H9 (cell line): ENCODE results near the gene MRPL46. TPM values are rescaled to one million over a fixed set of nuclear protein-coding genes. Genes with fewer than 3 reads are reported as not detected.

ENCODE experiments used
- DNase-seq: peaks from one replicate; pipeline ENCODE4 v3.0.0-alpha.2; 2017
- H2AFZ ChIP-seq: one replicate; pipeline ENCODE4 v1.6.1; 2013; ENCODE audit warnings: mild to moderate bottlenecking, low read length, control low read depth, moderate library complexity
- H2AK5ac ChIP-seq: 2 replicates; pipeline ENCODE4 v1.6.1; 2013; ENCODE audit warnings: low read length, control low read depth, mixed read lengths; ENCODE audit not compliant: insufficient read length
- H2BK120ac ChIP-seq: one replicate; pipeline ENCODE4 v1.6.1; 2013; ENCODE audit warnings: low read depth, mild to moderate bottlenecking, low read length, control low read depth, inconsistent platforms; ENCODE audit not compliant: poor library complexity, severe bottlenecking
- H2BK12ac ChIP-seq: 2 replicates; pipeline ENCODE4 v1.6.1; 2013; ENCODE audit warnings: low read length, control low read depth, mixed read lengths, low read depth; ENCODE audit not compliant: insufficient read length
- H2BK15ac ChIP-seq: 2 replicates; pipeline ENCODE4 v1.6.1; 2013; ENCODE audit warnings: low read depth, low read length, control low read depth
- H2BK20ac ChIP-seq: one replicate; pipeline ENCODE4 v1.6.1; 2013; ENCODE audit warnings: low read depth, mild to moderate bottlenecking, low read length, control low read depth, inconsistent platforms; ENCODE audit not compliant: poor library complexity, severe bottlenecking
- H2BK5ac ChIP-seq: 2 replicates; pipeline ENCODE4 v1.6.1; 2013; ENCODE audit warnings: low read length, control low read depth, mixed read lengths; ENCODE audit not compliant: insufficient read length
- H3K14ac ChIP-seq: 2 replicates; pipeline ENCODE4 v1.6.1; 2013; ENCODE audit warnings: low read length, control low read depth; ENCODE audit not compliant: insufficient read depth
- H3K18ac ChIP-seq: 2 replicates; pipeline ENCODE4 v1.6.1; 2013; ENCODE audit warnings: low read depth, mild to moderate bottlenecking, mixed read lengths, low read length, control low read depth; ENCODE audit not compliant: insufficient read length
- H3K23ac ChIP-seq: 2 replicates; pipeline ENCODE4 v1.6.1; 2013; ENCODE audit warnings: low read length, control low read depth, mixed read lengths, low read depth; ENCODE audit not compliant: insufficient read length
- H3K23me2 ChIP-seq: 2 replicates; pipeline ENCODE4 v1.6.1; 2013; ENCODE audit warnings: low read depth, mild to moderate bottlenecking, mixed read lengths, low read length, control low read depth; ENCODE audit not compliant: insufficient read length, poor library complexity, severe bottlenecking
- H3K27ac ChIP-seq: 2 replicates; pipeline ENCODE4 v1.5.1; 2013; ENCODE audit warnings: low read length, control low read depth, mixed read lengths, low read depth; ENCODE audit not compliant: insufficient read length
- H3K27me3 ChIP-seq: 2 replicates; pipeline ENCODE4 v1.6.1; 2013; ENCODE audit warnings: low read length, control low read depth, inconsistent platforms; ENCODE audit not compliant: insufficient read depth
- H3K4ac ChIP-seq: 2 replicates; pipeline ENCODE4 v1.6.1; 2013; ENCODE audit warnings: low read depth, mild to moderate bottlenecking, control low read depth, inconsistent platforms, low read length, moderate library complexity
- H3K4me1 ChIP-seq: 2 replicates; pipeline ENCODE4 v1.6.1; 2013; ENCODE audit warnings: low read length, control low read depth, inconsistent platforms; ENCODE audit not compliant: insufficient read depth
- H3K4me2 ChIP-seq: 2 replicates; pipeline ENCODE4 v1.6.1; 2013; ENCODE audit warnings: low read length, control low read depth, mixed read lengths; ENCODE audit not compliant: insufficient read length, insufficient read depth
- H3K56ac ChIP-seq: 2 replicates; pipeline ENCODE4 v1.6.1; 2013; ENCODE audit warnings: low read depth, mild to moderate bottlenecking, mixed read lengths, low read length, control low read depth; ENCODE audit not compliant: insufficient read length
- H3K79me1 ChIP-seq: 2 replicates; pipeline ENCODE4 v1.6.1; 2013; ENCODE audit warnings: low read depth, mild to moderate bottlenecking, moderate library complexity, low read length, control low read depth, inconsistent platforms; ENCODE audit not compliant: insufficient read depth, poor library complexity, severe bottlenecking
- H3K79me2 ChIP-seq: 2 replicates; pipeline ENCODE4 v1.6.1; 2013; ENCODE audit warnings: low read length, control low read depth, inconsistent platforms; ENCODE audit not compliant: insufficient read depth
- H3K9ac ChIP-seq: 2 replicates; pipeline ENCODE4 v1.6.1; 2013; ENCODE audit warnings: low read length, control low read depth, mixed read lengths; ENCODE audit not compliant: insufficient read length; ENCODE audit errors: extremely low read depth
- H3K9me3 ChIP-seq: one replicate; pipeline ENCODE4 v1.6.1; 2013; ENCODE audit warnings: low read depth, low read length, inconsistent platforms; ENCODE audit not compliant: control insufficient read depth
- H3T11ph ChIP-seq: one replicate; pipeline ENCODE4 v1.6.1; 2013; ENCODE audit warnings: mild to moderate bottlenecking, low read length, control low read depth, inconsistent platforms
- H4K20me1 ChIP-seq: one replicate; pipeline ENCODE4 v1.6.1; 2013; ENCODE audit not compliant: control insufficient read depth, insufficient read length, insufficient read depth
- H4K5ac ChIP-seq: 2 replicates; pipeline ENCODE4 v1.6.1; 2013; ENCODE audit warnings: low read depth, mild to moderate bottlenecking, mixed read lengths, low read length, control low read depth; ENCODE audit not compliant: insufficient read length
- H4K8ac ChIP-seq: replicated peaks from 2 replicates; pipeline ENCODE4 v1.6.1; 2013; ENCODE audit warnings: low read length, control low read depth, mixed read lengths, low read depth; ENCODE audit not compliant: insufficient read length
- H4K91ac ChIP-seq: 2 replicates; pipeline ENCODE4 v1.6.1; 2013; ENCODE audit warnings: low read depth, mild to moderate bottlenecking, moderate library complexity, mixed read lengths, low read length, control low read depth; ENCODE audit not compliant: insufficient read length
- H3K27ac Mint-ChIP-seq, 3 experiments: 2 replicates in 2 of 3; 3 replicates in 1 of 3; pipeline ENCODE4 v1.8.0; 2020 to 2021; ENCODE audit warnings: mixed read lengths in 3 of 3, mild to moderate bottlenecking in 1 of 3, moderate library complexity in 1 of 3
- H3K27me3 Mint-ChIP-seq: 2 replicates; pipeline ENCODE4 v1.8.0; 2021; ENCODE audit warnings: low read depth, mild to moderate bottlenecking, moderate library complexity, mixed read lengths
- H3K36me3 Mint-ChIP-seq, 3 experiments: 2 replicates in 2 of 3; 3 replicates in 1 of 3; pipeline ENCODE4 v1.8.0; 2020 to 2021; ENCODE audit warnings: low read depth in 3 of 3, mixed read lengths in 3 of 3; ENCODE audit not compliant: insufficient read depth in 1 of 3
- H3K4me1 Mint-ChIP-seq, 2 experiments: 2 replicates each; pipeline ENCODE4 v1.8.0; 2020; ENCODE audit warnings: mixed read lengths in 2 of 2
- H3K4me3 Mint-ChIP-seq, 2 experiments: 2 replicates in 1 of 2; 3 replicates in 1 of 2; pipeline ENCODE4 v1.8.0; 2020 to 2021; ENCODE audit warnings: mild to moderate bottlenecking in 2 of 2, mixed read lengths in 2 of 2, moderate library complexity in 1 of 2
- H3K9me3 Mint-ChIP-seq, 2 experiments: 2 replicates in 1 of 2; 3 replicates in 1 of 2; pipeline ENCODE4 v1.8.0; 2020; ENCODE audit warnings: mild to moderate bottlenecking in 2 of 2, mixed read lengths in 2 of 2, moderate library complexity in 1 of 2
- WGBS: extraction: QIAGEN DNeasy Blood & Tissue Kit; methylation state at CpG from one replicate; pipeline ENCODE4 v1.1.7; 2013; ENCODE audit warnings: missing lambda C conversion rate, low lambda C conversion rate, mixed read lengths; ENCODE audit not compliant: insufficient read length; ENCODE audit errors: extremely low coverage; 5-methylcytosine and 5-hydroxymethylcytosine counted together
- total RNA-seq: library from RNA; stranded (reverse); gene quantifications from 2 replicates; pipeline ENCODE4 v1.2.1, GENCODE V29; 2021
- TF ChIP-seq, protein P1 (sequence below): fragments of 200-600 bp; sonication (generic); conservative IDR thresholded peaks from 3 replicates; pipeline ENCODE4 v1.8.0; 2021; ENCODE audit warnings: antibody characterized with exemption, mild to moderate bottlenecking

MRPL46 gene
- total RNA-seq, 1 experiment from 2014 or later: 29.3 TPM

GRCh38 chr15:88487178-88487795 is 20.1 kb upstream of the MRPL46 start:
- Histone ChIP-seq H4K8ac (no peak overlapping the region), H3K18ac (no peak overlapping the region), H3K23ac (no peak overlapping the region), H3K27me3 (no peaks in the 10 kb centered on the region), H2AFZ (no peak overlapping the region), H3K9me3 (no peaks in the 10 kb centered on the region), H3K4ac (no peak overlapping the region), H2BK15ac (no peak overlapping the region), H2BK20ac (no peak overlapping the region), H3K4me2 (no peak overlapping the region), H3K23me2 (no peaks in the 10 kb centered on the region), H2AK5ac (no peak overlapping the region), H3K14ac (no peak overlapping the region), H3K79me1 (no peaks in the 10 kb centered on the region), H3K4me1 (no peaks in the 10 kb centered on the region; the same call in 1 of the 2 replicates), H3K56ac (no peak overlapping the region), H3K9ac (no peak overlapping the region), H3K79me2 (no peaks in the 10 kb centered on the region), H2BK5ac (no peak overlapping the region), H4K5ac (no peak overlapping the region), H3T11ph (no peak overlapping the region), H2BK120ac (no peak overlapping the region), H4K20me1 (no peaks in the 10 kb centered on the region), H2BK12ac (no peak overlapping the region), H4K91ac (no peak overlapping the region), H3K27ac (no peak overlapping the region)
- peaks cover 31% of the 10 kb centered on the region for H3K27me3 Mint-ChIP-seq
- no peaks in the 10 kb centered on the region for H3K36me3 Mint-ChIP-seq
- WGBS: no CpG with 5 or more reads among the region's 2 CpGs
- DNase-seq: no peak
- TF ChIP-seq, protein P1, sequence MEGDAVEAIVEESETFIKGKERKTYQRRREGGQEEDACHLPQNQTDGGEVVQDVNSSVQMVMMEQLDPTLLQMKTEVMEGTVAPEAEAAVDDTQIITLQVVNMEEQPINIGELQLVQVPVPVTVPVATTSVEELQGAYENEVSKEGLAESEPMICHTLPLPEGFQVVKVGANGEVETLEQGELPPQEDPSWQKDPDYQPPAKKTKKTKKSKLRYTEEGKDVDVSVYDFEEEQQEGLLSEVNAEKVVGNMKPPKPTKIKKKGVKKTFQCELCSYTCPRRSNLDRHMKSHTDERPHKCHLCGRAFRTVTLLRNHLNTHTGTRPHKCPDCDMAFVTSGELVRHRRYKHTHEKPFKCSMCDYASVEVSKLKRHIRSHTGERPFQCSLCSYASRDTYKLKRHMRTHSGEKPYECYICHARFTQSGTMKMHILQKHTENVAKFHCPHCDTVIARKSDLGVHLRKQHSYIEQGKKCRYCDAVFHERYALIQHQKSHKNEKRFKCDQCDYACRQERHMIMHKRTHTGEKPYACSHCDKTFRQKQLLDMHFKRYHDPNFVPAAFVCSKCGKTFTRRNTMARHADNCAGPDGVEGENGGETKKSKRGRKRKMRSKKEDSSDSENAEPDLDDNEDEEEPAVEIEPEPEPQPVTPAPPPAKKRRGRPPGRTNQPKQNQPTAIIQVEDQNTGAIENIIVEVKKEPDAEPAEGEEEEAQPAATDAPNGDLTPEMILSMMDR: peak; percentile 49
- H3K4me1 Mint-ChIP-seq: peaks cover 61 to 69% of the 10 kb centered on the region in 2 experiments
- no peak overlapping the region for H3K27ac Mint-ChIP-seq
- H3K4me3 Mint-ChIP-seq: no peak overlapping the region
- no peaks in the 10 kb centered on the region for H3K9me3 Mint-ChIP-seq
